Measurements from ENCODE around the gene ZNF836. TPM values are rescaled to one million over a fixed set of nuclear protein-coding genes. Genes with fewer than 3 reads are reported as not detected.
"Not testable (repeated sequence)": the region's sequence is repeated elsewhere in the genome, so short reads cannot be mapped to it uniquely, and the experiment has no call there.

The ZNF836 gene
- total RNA-seq (2014; rRNA removed; shearing (Covaris generic)) = 2.2 and 4.6 TPM in 2 replicates
- 0.20 and 2.7 TPM in 2 replicates for polyA plus RNA-seq (2015; cell fraction: cytosol; rRNA removed)
- 3.1 and 9.0 TPM in 2 replicates for polyA plus RNA-seq (2015; cell fraction: nucleus; rRNA removed)

DNA sequence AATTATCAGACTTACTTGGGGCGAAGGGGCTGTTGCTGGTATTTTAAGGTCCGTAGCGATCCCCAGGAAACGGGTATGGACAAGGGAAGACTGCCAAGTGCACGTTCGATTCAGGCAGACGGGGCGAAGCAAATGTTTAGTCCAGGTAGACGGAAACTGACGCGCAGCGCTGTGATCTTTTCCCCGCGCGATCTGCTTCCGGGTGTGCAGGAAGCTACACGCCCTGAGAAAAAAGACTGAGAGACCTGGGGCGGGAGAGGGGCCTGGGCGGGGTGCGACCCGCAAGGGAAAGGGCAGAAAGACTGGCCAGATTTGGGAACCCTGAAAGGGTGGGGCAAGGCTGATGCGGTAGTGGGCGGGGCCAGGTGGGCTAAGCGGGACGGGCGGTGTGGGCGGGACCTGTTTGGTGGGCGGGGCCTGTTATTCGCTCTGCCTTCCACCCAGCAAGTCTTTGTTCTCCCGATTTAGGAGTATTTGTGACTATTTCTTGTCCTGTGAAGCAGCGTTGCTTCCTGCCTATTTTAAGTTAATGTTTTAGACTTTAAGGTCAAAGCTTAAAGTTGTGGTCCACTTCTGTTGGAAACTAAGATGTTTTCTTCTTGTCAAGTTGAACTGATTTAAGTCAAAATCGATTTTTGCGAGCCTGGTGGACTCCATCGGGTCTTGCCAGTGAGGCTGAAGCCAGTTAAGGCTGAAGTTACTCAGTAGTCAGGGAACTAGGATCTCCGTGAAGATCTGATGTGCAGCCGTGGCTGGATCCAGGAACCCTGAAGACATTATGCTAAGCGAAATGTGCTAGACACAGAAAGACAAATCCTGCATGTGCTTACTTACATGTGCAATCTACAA lies at the start of gene ZNF836:
Gene ZNF836, minus strand, starts transcription at position 301 of the 849 bp plus-strand sequence. CDS start 3,549 bp downstream, outside the sequence.
- in situ Hi-C loops (cut with HindIII; ENCODE audit: low pct_unique_long_range_greater_than_20kb, low sequenced_read_pairs) = no loop called here
- DNase-seq (ENCODE audit: low read depth, low spot score) = peak; percentile 63

DNA sequence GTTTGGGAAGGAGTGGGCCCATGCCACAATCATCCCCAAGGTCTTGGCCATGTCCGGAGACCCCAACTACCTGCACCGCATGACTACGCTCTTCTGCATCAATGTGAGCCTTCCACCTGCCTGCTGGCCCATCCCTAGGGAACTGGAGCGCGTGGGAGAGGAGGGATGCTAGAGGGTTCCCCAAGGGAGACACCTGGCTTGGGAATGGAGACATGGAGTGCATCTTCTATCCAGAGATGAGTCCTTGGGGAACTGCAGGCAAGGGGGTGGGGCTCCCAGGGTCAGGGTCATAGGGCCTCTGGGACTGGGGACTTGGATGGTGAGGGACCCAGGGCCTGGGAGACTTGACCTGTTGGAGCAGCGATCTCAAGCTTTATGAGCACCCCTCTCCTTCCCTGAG lies 49.6 kb upstream of the ZNF836 start:
- no peak for DNase-seq (ENCODE audit: low read depth, low spot score)
- in situ Hi-C loops (cut with HindIII; ENCODE audit: low pct_unique_long_range_greater_than_20kb, low sequenced_read_pairs) = no loop called here

DNA sequence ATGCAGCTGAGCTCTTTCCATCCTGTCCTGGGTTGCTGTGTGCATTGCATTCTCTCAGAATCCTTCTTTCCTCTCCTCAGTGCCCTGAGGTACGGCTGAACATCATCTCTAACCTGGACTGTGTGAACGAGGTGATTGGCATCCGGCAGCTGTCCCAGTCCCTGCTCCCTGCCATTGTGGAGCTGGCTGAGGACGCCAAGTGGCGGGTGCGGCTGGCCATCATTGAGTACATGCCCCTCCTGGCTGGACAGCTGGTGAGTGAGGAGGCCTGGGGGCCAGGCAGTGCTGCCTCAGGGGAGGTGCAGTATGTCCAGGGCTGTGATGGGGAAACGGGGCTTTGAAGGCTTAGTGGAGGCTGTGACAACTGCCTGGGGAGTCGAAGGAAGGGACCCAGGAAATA lies 48.2 kb upstream of the ZNF836 start:
- no peak for DNase-seq (ENCODE audit: low read depth, low spot score)
- in situ Hi-C loops (cut with HindIII; ENCODE audit: low pct_unique_long_range_greater_than_20kb, low sequenced_read_pairs) = no loop called here

DNA sequence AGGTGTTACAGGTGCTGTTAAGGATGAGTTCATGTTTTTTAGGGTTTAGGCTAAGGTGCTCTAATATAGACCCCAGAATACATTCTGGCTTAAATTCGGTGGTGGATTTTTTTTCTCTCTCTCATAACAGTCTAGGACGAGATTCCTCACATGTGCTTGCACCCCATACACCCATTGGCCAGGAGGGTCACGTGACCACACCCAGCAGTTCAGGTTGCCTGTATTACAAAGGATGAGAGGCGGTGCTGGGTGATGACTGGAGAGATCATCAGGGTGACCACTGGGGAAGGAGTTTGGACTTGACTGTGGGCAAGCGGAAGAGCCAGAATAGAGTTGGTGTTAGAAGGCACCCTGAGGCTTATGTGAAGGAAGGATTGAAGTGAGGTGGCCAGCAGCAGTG lies 46.2 kb upstream of the ZNF836 start:
- DNase-seq (ENCODE audit: low read depth, low spot score) = no peak
- in situ Hi-C loops (cut with HindIII; ENCODE audit: low pct_unique_long_range_greater_than_20kb, low sequenced_read_pairs) = no loop called here

DNA sequence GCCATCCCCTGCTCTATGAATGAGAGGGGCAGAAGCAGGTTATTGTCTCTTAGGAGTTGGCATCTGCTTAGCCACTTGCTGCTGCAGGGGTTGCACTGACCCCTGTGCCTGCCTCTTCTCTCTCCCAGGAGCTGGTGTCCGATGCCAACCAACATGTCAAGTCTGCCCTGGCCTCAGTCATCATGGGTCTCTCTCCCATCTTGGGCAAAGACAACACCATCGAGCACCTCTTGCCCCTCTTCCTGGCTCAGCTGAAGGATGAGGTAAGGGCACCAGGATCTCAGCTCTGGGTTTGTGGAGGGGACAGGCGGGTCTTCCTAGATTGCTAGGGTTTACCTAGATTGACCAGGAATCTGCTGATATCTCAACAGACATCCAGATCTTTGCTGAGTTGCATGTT lies 45.0 kb upstream of the ZNF836 start:
- in situ Hi-C loops (cut with HindIII; ENCODE audit: low pct_unique_long_range_greater_than_20kb, low sequenced_read_pairs) = no loop called here

DNA sequence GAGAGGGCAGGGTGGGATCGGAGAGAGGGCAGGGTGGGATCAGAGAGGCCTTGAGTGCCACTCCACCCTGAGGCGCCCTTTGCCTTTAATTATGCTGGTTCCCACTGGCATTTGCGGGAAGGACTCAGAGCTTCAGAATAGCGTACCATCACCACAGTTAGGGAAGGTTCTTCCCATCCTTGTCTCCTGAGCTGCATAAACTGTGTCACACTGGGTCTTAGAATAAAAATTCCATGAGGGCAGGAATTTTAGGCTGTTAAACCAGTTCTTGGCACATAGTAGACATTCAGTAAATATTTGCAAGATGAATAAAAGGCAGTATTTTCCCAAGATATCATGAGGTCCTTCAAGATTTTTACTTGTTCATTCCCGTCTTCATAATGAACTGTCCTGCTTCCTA lies 42.8 kb upstream of the ZNF836 start:
- no peak for DNase-seq (ENCODE audit: low read depth, low spot score)
- in situ Hi-C loops (cut with HindIII; ENCODE audit: low pct_unique_long_range_greater_than_20kb, low sequenced_read_pairs) = no loop called here

More for the DNA sequence above, 45.0 kb upstream of the ZNF836 start:
- DNase-seq (ENCODE audit: low read depth, low spot score) = no peak

DNA sequence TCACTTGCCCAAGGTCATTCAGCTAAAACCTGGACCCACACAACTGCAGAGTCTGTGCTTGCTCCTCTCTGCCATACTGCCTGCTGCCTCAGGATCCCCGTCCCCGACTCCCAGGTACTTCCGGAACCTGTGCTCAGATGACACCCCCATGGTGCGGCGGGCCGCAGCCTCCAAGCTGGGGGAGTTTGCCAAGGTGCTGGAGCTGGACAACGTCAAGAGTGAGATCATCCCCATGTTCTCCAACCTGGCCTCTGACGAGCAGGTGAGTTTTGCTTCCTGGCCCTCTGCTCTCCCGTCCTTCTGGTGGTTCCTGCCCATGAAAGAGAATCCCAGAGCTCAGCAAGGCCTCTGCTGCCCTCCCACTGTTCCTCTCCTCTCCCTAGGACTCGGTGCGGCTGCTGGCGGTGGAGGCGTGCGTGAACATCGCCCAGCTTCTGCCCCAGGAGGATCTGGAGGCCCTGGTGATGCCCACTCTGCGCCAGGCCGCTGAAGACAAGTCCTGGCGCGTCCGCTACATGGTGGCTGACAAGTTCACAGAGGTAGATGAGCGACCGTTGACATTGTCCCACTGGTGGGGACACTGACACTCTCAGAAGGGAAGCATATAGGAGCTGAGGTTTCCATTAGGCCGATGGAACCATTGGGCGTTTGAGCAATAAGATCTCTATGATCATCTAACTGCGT lies 41.3 kb upstream of the ZNF836 start:
- no peak for DNase-seq (ENCODE audit: low read depth, low spot score)
- in situ Hi-C loops (cut with HindIII; ENCODE audit: low pct_unique_long_range_greater_than_20kb, low sequenced_read_pairs) = no loop called here

DNA sequence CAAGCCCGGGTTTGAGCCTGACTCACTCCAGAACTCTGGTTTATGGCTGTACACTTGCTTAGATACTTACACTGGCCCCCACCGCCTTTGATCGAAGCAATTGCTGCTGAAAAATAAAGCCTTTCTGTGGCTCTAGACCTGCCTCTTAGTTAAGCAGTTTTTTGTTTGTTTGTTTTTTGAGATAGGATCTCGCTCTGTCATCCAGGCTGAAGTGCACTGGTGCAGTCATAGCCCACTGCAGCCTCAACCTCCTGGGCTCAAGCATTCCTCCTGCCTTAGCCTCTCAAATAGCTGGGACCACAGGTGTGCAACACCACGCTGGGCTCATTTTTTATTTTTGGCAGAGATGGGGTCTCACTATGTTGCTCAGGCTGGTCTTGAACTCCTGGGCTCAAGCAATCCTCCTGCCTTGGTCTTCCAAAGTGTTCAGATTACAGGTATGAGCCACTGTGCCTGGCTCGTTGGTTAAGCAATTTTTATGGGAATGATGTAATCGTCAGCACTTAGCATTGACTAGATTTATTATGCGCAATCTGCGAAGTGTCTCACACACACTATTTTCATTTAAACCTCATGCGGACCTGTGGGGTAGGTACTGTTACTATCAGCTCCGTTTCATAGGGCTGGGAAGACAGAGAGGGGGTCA lies 40.6 kb upstream of the ZNF836 start:
- in situ Hi-C loops (cut with HindIII; ENCODE audit: low pct_unique_long_range_greater_than_20kb, low sequenced_read_pairs) = no loop called here

DNA sequence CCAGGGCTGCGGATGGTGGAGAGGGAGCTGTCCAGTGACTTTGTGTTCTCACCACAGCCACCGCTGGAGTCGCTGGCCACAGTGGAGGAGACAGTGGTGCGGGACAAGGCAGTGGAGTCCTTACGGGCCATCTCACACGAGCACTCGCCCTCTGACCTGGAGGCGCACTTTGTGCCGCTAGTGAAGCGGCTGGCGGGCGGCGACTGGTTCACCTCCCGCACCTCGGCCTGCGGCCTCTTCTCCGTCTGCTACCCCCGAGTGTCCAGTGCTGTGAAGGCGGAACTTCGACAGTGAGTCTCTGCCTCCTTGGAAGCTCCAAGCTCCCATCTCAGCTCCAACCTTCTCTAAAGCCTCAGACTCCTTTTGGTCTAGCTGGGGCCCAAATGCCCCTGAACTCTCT lies 39.8 kb upstream of the ZNF836 start:
- no peak for DNase-seq (ENCODE audit: low read depth, low spot score)
- in situ Hi-C loops (cut with HindIII; ENCODE audit: low pct_unique_long_range_greater_than_20kb, low sequenced_read_pairs) = no loop called here

More for the DNA sequence above, 40.6 kb upstream of the ZNF836 start:
- no peak for DNase-seq (ENCODE audit: low read depth, low spot score)

DNA sequence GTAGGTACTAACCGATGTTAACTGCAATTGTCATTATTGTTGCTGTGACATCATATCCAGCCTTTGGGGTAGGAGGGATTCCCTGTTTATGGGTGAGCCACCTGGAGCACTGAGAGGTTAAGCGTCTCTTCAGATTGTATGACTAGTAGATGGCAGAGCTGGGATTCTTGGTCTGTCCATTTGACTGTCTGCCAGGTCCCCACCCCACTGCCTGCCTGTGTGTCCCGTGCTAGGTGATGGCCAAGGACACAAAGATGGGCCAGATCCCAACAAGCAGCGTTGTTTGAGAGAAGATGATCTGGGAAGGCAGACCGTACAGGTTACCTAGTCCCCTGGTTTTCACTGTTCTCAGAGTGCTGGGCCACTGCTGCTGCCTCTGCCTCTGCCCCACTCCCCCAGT lies 35.1 kb upstream of the ZNF836 start:
- in situ Hi-C loops (cut with HindIII; ENCODE audit: low pct_unique_long_range_greater_than_20kb, low sequenced_read_pairs) = no loop called here

DNA sequence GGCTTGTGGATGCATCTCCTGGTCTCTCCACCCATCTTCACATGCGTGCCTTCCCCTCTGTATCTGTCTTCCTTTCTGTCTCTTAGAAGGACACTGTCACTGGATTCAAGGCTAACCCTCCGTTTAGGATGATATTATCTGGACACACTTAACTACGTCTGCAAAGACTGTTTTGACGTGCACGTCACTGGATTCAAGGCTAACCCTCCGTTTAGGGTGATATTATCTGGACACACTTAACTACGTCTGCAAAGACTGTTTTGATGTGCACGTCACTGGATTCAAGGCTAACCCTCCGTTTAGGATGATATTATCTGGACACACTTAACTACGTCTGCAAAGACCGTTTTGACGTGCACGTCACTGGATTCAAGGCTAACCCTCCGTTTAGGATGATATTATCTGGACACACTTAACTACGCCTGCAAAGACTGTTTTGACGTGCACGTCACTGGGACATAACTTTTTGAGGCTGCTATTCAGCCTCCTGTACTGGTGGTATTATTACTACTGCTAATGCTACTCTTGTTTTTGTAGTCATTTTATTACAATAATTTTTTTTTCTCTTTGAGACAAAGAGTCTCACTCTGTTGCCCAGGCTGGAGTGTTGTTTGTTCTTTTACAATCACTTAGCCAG lies 29.5 kb upstream of the ZNF836 start:
- DNase-seq (ENCODE audit: low read depth, low spot score); in situ Hi-C loops (cut with HindIII; ENCODE audit: low pct_unique_long_range_greater_than_20kb, low sequenced_read_pairs): not testable (repeated sequence)

More for the DNA sequence above, 35.1 kb upstream of the ZNF836 start:
- DNase-seq (ENCODE audit: low read depth, low spot score) = no peak

DNA sequence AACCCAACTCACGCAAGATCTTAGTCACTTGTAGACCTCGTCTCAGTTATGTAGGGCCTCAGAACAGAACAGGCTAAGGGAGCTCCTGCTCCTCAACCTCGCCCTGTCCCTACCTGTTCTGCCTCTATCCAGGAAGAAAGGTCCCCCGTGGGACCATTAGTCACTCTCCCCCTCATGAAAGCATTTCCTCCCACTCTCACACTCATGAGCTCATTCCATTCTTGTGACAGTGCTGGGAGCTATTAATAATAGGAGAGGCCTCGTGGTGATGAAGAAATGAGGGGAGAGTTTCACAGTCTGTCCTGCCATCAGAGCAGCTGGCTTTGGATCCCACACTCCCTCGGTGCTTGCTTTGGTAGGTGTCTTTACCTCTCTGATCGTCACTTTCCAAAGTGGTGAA lies 28.6 kb upstream of the ZNF836 start:
- in situ Hi-C loops (cut with HindIII; ENCODE audit: low pct_unique_long_range_greater_than_20kb, low sequenced_read_pairs) = no loop called here
- no peak for DNase-seq (ENCODE audit: low read depth, low spot score)

DNA sequence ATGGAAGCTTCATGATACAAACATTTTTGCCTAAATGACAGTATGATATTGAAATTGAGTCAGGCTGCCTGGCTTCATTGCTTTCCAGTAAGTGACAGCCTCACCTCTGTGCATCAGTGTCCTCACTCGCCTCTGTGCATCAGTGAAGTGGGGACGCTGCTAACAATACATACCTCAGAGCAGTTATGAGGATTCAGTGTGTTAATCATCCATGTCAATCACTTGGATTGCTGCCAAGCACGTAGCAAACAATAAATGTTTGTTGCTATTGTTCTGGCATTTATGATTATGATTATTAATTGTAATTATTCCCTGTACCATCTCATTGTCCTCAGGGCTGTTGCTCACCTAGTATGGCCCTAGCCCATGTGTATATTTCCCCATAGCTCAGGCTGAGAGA lies 27.3 kb upstream of the ZNF836 start:
- in situ Hi-C loops (cut with HindIII; ENCODE audit: low pct_unique_long_range_greater_than_20kb, low sequenced_read_pairs) = no loop called here
- DNase-seq (ENCODE audit: low read depth, low spot score) = no peak

DNA sequence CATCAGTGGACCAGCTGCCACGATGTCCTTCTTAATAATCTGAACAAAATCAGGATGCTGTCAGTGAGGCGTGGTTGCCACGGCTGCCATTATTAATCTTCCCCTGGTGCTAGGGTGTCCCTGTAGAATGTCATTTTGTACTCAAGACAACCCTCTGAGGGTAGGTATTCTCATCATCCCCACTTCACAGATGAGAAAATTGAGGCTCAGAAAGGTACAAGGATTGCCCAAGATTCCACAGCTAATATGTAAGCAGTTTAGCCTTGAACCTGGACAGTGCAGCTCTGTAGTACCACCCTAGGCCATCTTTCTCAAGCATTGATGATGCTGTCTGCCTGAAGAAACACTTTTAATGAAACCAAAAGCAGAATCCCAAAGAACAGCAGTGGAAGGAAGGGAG lies 26.5 kb upstream of the ZNF836 start:
- in situ Hi-C loops (cut with HindIII; ENCODE audit: low pct_unique_long_range_greater_than_20kb, low sequenced_read_pairs) = no loop called here
- DNase-seq (ENCODE audit: low read depth, low spot score) = no peak

DNA sequence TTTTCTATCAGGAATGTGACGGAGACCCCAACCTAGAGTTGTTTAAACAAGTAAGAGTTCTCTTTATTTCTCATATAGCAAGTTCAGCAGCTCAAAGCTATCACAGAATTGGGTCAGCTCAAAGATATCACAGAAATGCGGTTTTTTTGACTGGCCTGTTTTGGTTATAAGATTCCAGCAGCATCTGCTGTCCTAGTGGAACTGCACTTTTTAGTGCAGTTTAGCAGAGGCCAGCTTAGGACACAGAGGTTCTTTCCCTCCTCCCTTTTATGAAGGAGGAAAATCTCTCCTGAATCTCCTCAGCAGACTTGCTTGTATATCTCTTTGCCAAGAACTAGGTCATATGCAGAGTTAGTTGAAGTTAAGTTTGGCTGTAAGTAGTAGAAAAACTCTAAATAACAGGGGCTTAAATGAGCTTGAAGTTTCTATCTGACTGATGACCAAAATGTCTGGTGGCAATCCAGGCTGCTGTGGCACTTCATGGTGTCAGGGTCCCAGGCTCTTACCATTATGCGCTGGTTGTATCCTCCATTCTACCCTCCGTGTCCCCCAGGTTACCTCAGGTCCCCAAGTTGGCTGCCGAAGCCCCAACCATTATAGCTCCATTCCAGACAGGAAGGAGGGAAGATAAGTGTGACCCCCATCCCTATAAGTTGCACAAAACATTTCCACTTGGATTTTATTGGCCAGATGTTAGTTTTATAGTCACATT lies 25.0 kb upstream of the ZNF836 start:
- in situ Hi-C loops (cut with HindIII; ENCODE audit: low pct_unique_long_range_greater_than_20kb, low sequenced_read_pairs) = no loop called here
- no peak for DNase-seq (ENCODE audit: low read depth, low spot score)

DNA sequence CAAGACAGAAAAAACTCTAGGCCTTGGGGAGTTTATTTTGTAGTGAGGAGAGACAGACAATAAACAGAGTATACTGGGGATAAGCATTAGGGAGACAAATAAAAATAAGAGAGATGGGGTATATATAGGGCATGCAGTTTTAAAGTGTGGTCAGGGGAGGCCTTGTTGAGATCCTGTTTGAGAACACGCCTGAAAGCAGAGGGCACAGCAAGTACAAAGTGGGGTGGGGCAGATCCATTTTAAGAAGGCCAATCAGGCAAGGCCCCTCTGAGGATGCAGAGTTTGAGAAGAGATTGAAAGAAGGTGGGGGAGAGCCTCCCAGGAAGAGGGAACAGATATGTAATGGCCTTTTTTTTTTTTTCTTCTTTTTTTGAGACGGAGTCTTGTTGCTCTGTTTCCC lies 20.5 kb upstream of the ZNF836 start:
- in situ Hi-C loops (cut with HindIII; ENCODE audit: low pct_unique_long_range_greater_than_20kb, low sequenced_read_pairs) = no loop called here
- no peak for DNase-seq (ENCODE audit: low read depth, low spot score)

DNA sequence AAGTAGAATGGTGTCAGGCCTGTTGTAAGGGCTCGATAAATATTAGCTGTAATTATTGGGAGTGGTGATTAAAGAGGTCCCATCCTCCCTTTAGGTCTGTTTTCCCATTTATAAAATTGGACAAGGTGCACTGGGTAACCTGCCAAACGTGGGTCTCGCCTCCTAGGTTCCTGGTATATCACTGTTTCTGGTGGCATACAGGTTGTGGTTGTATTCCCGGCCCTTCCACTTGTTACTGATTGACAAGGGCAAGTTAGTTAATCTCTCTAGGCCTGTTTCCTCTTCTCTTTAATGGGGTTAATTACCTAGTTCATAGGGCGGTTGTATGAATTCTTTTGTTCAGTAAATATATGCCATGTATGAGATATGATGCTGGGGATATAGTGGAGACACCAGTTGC lies 20.0 kb upstream of the ZNF836 start:
- no peak for DNase-seq (ENCODE audit: low read depth, low spot score)
- in situ Hi-C loops (cut with HindIII; ENCODE audit: low pct_unique_long_range_greater_than_20kb, low sequenced_read_pairs) = no loop called here
